Raji (cell line): ENCODE data around the gene RBMS3.

Experiments
- POLR2A ChIP-seq: IDR thresholded peaks from 2 replicates; pipeline ENCODE4 v1.6.1; 2011; ENCODE audit warnings: low read depth, low read length, control low read depth; ENCODE audit not compliant: insufficient read depth

Gene RBMS3

DNA sequence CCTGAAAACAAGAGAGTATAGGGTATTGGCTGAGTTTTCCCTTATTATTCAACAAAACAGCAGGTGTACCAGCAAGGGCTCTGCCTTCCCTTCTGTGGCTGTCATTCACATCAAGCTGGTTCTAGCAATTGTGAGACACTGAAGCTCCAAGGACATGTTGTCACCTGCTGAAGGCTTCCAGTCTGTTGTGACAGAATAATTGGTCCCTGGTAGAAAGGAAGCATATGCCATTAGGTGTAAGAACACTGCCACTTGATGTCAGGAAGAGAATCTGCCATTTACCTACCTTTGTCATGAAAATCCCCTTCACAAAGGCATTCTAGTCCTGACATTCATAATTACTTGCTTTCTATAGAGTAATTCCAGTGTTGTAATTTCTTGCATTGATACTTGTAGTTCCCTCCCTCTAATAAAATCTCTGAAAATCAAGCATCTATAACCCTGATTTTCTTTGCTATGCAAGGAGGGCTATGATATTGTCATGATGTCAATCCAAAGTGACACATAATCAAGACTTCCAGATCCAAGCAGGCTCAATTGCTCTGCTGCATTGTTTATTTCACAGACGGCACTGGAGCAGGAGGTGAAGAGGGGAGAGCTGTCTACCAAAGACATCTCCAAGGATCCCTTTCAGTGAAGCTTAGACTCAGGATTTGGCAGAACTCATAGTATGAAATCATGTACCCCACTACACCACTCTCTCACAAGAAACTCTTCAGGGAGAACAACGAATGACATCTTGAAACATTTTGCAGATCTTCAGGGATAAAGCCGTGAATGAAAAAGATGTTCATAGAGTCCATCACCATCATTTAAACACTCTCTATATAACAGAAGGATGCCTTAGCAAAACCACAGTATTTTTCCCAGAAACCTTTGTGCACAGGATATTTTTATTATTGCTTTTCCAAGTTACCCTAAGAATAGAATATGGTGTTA is 425.3 kb downstream of the RBMS3 start:
- no peak for TF ChIP-seq POLR2A

DNA sequence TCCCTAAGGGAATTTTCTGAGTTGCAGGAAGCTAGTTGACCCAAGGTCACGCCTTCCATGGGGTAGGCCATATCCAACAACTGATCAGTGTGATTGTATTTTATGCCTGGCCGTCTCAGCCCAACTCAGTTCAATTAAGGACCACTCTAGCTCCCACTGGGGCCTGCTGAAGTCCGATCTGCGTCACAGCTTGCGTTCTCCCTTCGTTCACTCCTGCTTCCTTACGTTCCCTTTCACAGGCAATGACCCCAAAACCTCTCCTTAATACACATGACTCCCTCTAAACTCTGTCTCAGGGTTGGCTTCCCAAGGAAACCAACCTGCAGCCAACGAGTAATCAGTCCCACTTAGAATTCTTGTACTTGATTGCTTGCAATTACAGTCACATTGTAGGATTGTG is 428.0 kb downstream of the RBMS3 start:
- no peak for TF ChIP-seq POLR2A

GRCh38 chr3:29711255-29711771 is 430.4 kb downstream of the RBMS3 start:
- TF ChIP-seq POLR2A, result no peak

DNA sequence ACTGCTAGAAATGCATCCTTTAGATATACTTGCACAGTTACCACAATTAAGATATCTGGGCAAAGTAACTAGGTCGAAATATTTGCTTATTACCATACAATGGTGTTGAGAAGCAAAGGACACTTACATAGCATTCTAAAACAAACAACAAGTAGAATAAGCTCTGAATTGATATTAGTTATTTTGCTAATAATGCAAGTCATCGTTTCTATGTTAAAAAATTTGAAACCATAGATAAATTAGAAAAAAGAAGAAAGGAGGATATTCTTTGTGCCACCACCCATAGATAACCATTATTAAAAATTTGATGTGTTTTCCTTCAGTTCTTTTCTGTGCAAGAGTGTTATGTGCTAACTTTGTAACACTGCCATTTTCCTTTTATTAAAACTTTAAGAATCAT is 435.3 kb downstream of the RBMS3 start:
- no peak for TF ChIP-seq POLR2A

DNA sequence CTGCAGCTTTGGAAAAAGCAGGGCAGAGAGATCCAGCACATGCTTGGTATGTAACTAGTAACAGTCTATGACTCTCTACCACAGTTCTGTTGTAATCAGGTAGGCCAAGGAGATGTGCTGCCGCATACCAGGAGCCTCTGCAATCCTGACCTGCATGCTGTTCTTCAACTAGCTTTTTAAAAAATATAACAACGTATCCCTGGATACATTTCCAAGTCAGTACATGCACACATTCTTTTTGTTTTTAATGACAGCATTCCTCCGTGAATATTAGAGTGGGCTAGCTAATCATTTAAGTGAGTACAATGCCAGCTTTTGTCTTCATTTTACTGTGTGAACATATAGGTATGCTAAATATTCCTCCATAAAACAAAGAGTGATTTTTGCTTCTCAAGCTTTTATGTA is 437.8 kb downstream of the RBMS3 start:
- TF ChIP-seq POLR2A, result no peak

DNA sequence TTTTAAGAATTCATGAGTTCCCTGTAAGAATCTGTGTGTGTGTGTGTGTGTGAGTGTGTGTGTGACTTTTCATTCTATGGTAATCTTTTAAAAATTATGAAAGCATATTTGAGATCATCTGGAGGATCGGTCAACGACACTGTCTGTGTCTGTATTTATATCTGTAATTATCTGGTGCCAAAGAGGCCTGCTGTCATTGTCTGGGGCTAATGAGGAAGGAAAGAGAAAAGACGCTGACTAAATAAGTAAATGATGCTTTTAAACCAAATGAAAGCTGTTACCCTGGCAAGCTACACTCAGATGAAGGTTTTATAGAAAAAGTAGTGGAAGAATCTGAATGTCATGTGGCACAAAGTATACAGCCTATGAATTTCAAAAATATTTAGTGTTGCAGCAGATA is 439.8 kb downstream of the RBMS3 start:
- no peak for TF ChIP-seq POLR2A

- TF ChIP-seq POLR2A, result no peak
Observed at GRCh38 chr3:29721789-29722188, 440.9 kb downstream of the RBMS3 start.

GRCh38 chr3:29731050-29731449 is 450.2 kb downstream of the RBMS3 start:
- no peak for TF ChIP-seq POLR2A

GRCh38 chr3:29741231-29741630 is 460.4 kb downstream of the RBMS3 start:
- no peak for TF ChIP-seq POLR2A

DNA sequence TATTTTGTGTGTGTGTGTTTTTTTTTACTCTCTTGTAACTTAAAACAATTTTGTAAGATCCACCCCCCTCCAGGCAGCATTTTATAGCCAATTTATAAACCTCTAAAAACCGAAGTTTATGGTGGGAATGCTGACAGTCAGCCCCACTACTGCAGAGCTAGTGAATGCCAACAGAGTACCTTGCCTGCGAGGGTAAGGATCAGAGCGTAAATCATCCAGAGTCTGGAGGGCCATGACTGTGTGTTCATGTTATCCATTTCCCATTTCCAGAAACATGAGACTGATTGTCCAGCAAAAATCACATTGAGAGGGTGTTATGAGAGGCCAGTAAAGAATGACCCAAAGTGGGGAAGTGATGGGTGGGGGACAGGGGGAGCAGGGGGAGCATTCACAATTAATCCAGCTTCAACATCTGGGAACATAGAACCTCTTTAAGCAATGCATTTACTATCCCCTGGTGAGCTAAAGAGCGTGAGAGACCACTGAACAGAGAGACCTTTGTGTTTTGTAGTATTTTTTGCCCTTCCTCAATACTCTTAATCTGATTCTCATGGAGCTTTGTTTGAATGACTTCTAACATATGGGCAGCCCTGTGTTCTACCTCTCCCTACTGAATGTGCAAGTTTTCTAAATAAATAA is 464.5 kb downstream of the RBMS3 start:
- TF ChIP-seq POLR2A, result no peak

DNA sequence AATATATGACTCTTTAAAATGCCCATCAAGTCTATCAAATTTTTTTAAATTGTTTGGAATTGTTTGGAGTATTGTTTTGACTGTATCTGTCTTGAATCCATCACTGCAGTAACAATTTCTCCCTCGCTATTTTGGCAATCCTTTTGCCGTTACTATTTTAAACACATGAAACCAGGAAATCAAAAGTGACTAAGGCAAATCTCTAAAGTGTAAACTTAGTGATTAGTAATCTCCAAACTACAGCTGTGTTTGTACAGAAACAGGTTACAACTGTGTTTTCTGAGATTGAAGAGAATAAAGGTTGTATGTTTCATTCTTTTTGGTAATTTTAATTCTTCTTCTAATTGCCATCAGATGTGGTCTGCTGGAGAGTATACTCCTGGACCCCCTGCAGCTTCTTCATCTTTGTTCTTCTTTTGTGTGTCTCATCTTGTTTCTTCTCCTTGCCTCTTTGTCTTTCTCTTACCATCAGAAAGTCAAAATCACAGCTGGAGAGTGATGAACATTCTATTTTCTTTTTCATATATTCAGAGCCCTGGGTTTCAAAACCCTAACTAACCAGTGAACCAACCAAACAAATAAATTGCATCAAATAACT is 465.4 kb downstream of the RBMS3 start:
- TF ChIP-seq POLR2A, result no peak

- no peak for TF ChIP-seq POLR2A
Observed at GRCh38 chr3:29747991-29748390, 467.1 kb downstream of the RBMS3 start.

GRCh38 chr3:29751647-29752314 is 470.9 kb downstream of the RBMS3 start:
- no peak for TF ChIP-seq POLR2A

- no peak for TF ChIP-seq POLR2A
Observed at GRCh38 chr3:29754346-29754745, 473.5 kb downstream of the RBMS3 start.

DNA sequence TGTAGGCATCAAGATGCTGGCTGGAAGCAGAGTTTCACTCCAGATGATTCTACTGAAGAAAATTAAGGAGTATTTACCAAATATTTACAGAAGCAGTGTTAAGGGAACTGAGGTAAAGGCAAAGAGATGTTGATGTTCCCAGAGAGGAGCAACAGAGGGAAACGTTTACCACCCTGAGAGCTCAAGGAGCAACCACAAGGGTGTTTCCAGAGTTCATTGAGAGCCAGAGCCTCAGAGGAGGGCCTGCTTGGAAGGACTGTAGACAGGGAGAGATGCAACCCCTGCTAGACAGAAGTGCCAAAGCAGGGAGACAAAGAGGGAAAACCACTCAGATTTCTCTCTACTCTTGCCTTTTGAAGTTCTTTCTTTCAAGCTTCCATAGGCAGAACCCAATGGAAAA is 474.5 kb downstream of the RBMS3 start:
- TF ChIP-seq POLR2A, result no peak
